ENCODE measurements around the gene THSD8.
"Not testable (repeated sequence)": the region's sequence is repeated elsewhere in the genome, so short reads cannot be mapped to it uniquely, and the experiment has no call there.

Gene THSD8

GRCh38 chr19:12792051-12792852 lies 9.6 kb upstream of the THSD8 start:
- peak; percentile 29 for DNase-seq (ENCODE audit: low spot score)

GRCh38 chr19:12792853-12793289 lies 9.0 kb upstream of the THSD8 start:
- DNase-seq (ENCODE audit: low spot score): peak; percentile 9

- peak; percentile 98 for DNase-seq (ENCODE audit: low spot score)
These were observed 8.3 kb upstream of the THSD8 start for GRCh38 chr19:12793290-12794195.

GRCh38 chr19:12794196-12794941 lies 7.5 kb upstream of the THSD8 start:
- DNase-seq (ENCODE audit: low spot score): no peak

GRCh38 chr19:12794971-12795381 lies 6.9 kb upstream of the THSD8 start:
- no peak for DNase-seq (ENCODE audit: low spot score)

- peak; percentile 71 for DNase-seq (ENCODE audit: low spot score)
These were observed 5.5 kb upstream of the THSD8 start for GRCh38 chr19:12796146-12797071.

GRCh38 chr19:12797141-12797587 lies 4.7 kb upstream of the THSD8 start:
- DNase-seq (ENCODE audit: low spot score): no peak

- not testable (repeated sequence) for DNase-seq (ENCODE audit: low spot score)
These were observed 4.3 kb upstream of the THSD8 start for GRCh38 chr19:12797607-12798006.

GRCh38 chr19:12799742-12800465 lies 2.0 kb upstream of the THSD8 start:
- no peak for DNase-seq (ENCODE audit: low spot score)

- DNase-seq (ENCODE audit: low spot score): no peak
These were observed 1.5 kb upstream of the THSD8 start for GRCh38 chr19:12800466-12800770.

- DNase-seq (ENCODE audit: low spot score): peak; percentile 34
These were observed 875 bp upstream of the THSD8 start for GRCh38 chr19:12800923-12801465.

GRCh38 chr19:12802267-12803106 lies 618 bp downstream of the THSD8 start:
- peak; percentile 65 for DNase-seq (ENCODE audit: low spot score)

- no peak for DNase-seq (ENCODE audit: low spot score)
These were observed 2.2 kb downstream of the THSD8 start for GRCh38 chr19:12804051-12804450.

- peak; percentile 98 for DNase-seq (ENCODE audit: low spot score)
These were observed 4.6 kb downstream of the THSD8 start, which contains the start of gene RNASEH2A for GRCh38 chr19:12806242-12807081. RNASEH2A (plus strand) TSS chr19:12806584; CDS start chr19:12806674, 90 bp downstream.

GRCh38 chr19:12815088-12815487 lies 13.2 kb downstream of the THSD8 start:
- DNase-seq (ENCODE audit: low spot score): no peak

GRCh38 chr19:12817188-12817587 lies 15.3 kb downstream of the THSD8 start:
- not testable (repeated sequence) for DNase-seq (ENCODE audit: low spot score)

- not testable (repeated sequence) for DNase-seq (ENCODE audit: low spot score)
These were observed 15.9 kb downstream of the THSD8 start for GRCh38 chr19:12817810-12818209.

- DNase-seq (ENCODE audit: low spot score): no peak
These were observed 19.9 kb downstream of the THSD8 start for GRCh38 chr19:12821761-12822160.
